Upper lobe of left lung (tissue), 6 donors: ENCODE measurements around the gene FOXP1. TPM values are rescaled to one million over a fixed set of nuclear protein-coding genes. Genes with fewer than 3 reads are reported as not detected.

Source experiments
- ATAC-seq, 2 donors: fragments of 200-7000 bp; cut with Tn5 transposase; one replicate each; pipeline ENCODE4 v1.9.1; 2022; ENCODE audit warnings: mild to moderate bottlenecking in 2 of 2, moderate library complexity in 2 of 2; ENCODE audit not compliant: low FRiP score in 2 of 2
- DNase-seq, 2 donors: peaks; one replicate each; pipeline ENCODE4 v3.0.0-alpha.2; 2019 to 2020
- H3K27ac ChIP-seq, 4 donors: fragments of 200-600 bp; sonication (generic); one replicate each; pipeline ENCODE4 v1.5.1; 2016 to 2019
- H3K27me3 ChIP-seq, 4 donors: fragments of 200-600 bp; sonication (generic); one replicate each; pipeline ENCODE4 v1.5.1; 2017 to 2019
- H3K36me3 ChIP-seq, 4 donors: fragments of 200-600 bp; sonication (generic); one replicate each; pipeline ENCODE4 v1.5.1; 2016 to 2019
- H3K4me1 ChIP-seq, 4 donors: fragments of 200-600 bp; sonication (generic); one replicate each; pipeline ENCODE4 v1.5.1; 2018 to 2019
- H3K4me3 ChIP-seq, 4 donors: fragments of 200-600 bp; sonication (generic); one replicate each; pipeline ENCODE4 v1.5.1; 2017 to 2019; ENCODE audit warnings: mild to moderate bottlenecking in 2 of 4, moderate library complexity in 1 of 4
- H3K9me3 ChIP-seq, 4 donors: fragments of 200-600 bp; sonication (generic); one replicate each; pipeline ENCODE4 v1.5.1; 2018 to 2019
- EP300 ChIP-seq, 4 donors: sonication (generic); formaldehyde crosslinking; IDR thresholded peaks; one replicate each; pipeline ENCODE4 v1.5.1; 2017; ENCODE audit warnings: antibody characterized with exemption in 4 of 4, control low read depth in 2 of 4
- POLR2A ChIP-seq, 4 donors: fragments of 450-650 bp; IDR thresholded peaks; one replicate each; pipeline ENCODE4 v1.5.1; 2016 to 2017; ENCODE audit warnings: antibody characterized with exemption in 4 of 4, mild to moderate bottlenecking in 2 of 4
- POLR2AphosphoS5 ChIP-seq, 2 donors: sonication (generic); formaldehyde crosslinking; IDR thresholded peaks; one replicate each; pipeline ENCODE4 v1.5.1; 2017; ENCODE audit warnings: antibody characterized with exemption in 2 of 2
- WGBS, 2 donors: methylation state at CpG; one replicate each; pipeline ENCODE4 v1.1.5; 2017 to 2018; 5-methylcytosine and 5-hydroxymethylcytosine counted together
- total RNA-seq, 6 donors: library from RNA; depleted of rRNA in 4 of 6; stranded (reverse); fragments of >200 nt in 4 of 6; gene quantifications; one replicate each; pipeline versions ENCODE4 v1.1.0 to v1.2.1, GENCODE V29; 2016 to 2021
- TF ChIP-seq, protein P1 (sequence below), 6 experiments: fragments of 450-650 bp in 4 of 6; fragments of 200-600 bp in 2 of 6; sonication (generic) in 2 of 6; IDR thresholded peaks; one replicate each; pipeline ENCODE4 v1.5.1; 2016 to 2019; ENCODE audit warnings: antibody characterized with exemption in 6 of 6
- donor health status: DM: no; HTN: no; CAD: no; lungs with moderate emphysema.
- donor health status: DM: no; HTN: yes; CAD: no; lungs with severe emphysema.

The FOXP1 gene
- total RNA-seq, 6 donors from 2014 or later: 103 to 248 (median 134) TPM

DNA sequence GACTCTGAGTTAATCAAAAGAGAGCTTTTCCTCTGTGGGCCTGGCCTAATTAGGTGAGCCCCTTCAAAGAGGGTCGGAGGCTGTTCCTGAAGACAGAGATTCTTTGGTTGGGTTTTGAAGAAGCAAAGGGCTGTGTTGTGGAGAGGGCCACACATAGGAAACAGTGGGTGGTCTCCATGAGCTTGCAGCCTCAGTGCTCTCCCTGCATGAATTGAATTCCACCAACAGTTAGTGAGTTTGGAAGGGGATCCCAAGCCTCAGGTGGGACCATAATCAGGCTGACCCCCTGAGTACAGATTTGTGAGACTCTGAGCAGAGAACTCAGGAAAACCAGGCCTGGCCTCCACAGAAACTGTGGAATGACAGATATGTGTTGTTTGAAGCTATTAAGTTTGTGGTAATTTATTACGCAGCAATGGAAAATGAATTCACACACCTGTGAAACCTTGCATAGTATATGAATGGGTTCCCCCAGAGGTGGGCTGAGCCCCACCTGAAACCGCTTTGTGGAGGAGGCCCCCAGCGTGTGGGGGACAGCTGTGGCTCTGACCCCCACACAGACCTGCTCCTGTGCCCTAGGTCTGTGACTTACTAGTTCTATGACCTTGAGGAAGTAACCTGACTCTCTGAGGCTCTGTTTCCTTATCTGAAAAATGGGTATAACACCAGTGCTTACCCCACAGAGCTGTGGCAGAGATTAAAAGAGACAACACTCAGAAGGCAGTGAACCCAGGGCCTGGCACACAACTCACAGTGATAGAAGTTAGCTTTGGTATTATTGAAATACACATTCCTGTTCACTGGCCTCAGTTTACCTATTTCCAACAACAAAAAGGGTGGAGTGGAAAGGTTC, 431.3 kb downstream of the FOXP1 start:
- H3K27ac ChIP-seq: no peak overlapping the region
- H3K36me3 ChIP-seq: no peaks in the 10 kb centered on the region
- H3K4me1 ChIP-seq: peaks cover 0 to 6% (median 0%) of the 10 kb centered on the region in 4 donors
- H3K9me3 ChIP-seq: no peaks in the 10 kb centered on the region
- no peak for ATAC-seq
- DNase-seq: no peak
- 79 to 80% methylated on average over 1 to 4 of the region's 4 CpGs for WGBS, 2 donors
- no peak overlapping the region for H3K4me3 ChIP-seq
- no peaks in the 10 kb centered on the region for H3K27me3 ChIP-seq
- TF ChIP-seq POLR2A (IDR thresholded peaks at IDR 0.05) (no peak), EP300 (IDR thresholded peaks at IDR 0.05) (no peak), POLR2AphosphoS5 (IDR thresholded peaks at IDR 0.05) (no peak)
- TF ChIP-seq, protein P1, sequence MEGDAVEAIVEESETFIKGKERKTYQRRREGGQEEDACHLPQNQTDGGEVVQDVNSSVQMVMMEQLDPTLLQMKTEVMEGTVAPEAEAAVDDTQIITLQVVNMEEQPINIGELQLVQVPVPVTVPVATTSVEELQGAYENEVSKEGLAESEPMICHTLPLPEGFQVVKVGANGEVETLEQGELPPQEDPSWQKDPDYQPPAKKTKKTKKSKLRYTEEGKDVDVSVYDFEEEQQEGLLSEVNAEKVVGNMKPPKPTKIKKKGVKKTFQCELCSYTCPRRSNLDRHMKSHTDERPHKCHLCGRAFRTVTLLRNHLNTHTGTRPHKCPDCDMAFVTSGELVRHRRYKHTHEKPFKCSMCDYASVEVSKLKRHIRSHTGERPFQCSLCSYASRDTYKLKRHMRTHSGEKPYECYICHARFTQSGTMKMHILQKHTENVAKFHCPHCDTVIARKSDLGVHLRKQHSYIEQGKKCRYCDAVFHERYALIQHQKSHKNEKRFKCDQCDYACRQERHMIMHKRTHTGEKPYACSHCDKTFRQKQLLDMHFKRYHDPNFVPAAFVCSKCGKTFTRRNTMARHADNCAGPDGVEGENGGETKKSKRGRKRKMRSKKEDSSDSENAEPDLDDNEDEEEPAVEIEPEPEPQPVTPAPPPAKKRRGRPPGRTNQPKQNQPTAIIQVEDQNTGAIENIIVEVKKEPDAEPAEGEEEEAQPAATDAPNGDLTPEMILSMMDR (IDR thresholded peaks at IDR 0.05): no peak

GRCh38 chr3:71149959-71150954, 433.3 kb downstream of the FOXP1 start:
- no peaks in the 10 kb centered on the region for H3K27me3 ChIP-seq
- 71 to 72% methylated on average over 14 of the region's 14 CpGs for WGBS, 2 donors

GRCh38 chr3:71148455-71149060, 435.0 kb downstream of the FOXP1 start:
- Histone ChIP-seq H3K27ac (no peak overlapping the region), H3K4me3 (no peak overlapping the region), H3K4me1 (peaks cover 0 to under 1% (median 0%) of the 10 kb centered on the region in 4 donors), H3K27me3 (no peaks in the 10 kb centered on the region), H3K36me3 (no peaks in the 10 kb centered on the region), H3K9me3 (no peaks in the 10 kb centered on the region)
- WGBS, 2 donors: 36 to 68% methylated on average over 1 of the region's 1 CpG
- TF ChIP-seq, protein P1 (IDR thresholded peaks at IDR 0.05): no peak
- TF ChIP-seq POLR2A (IDR thresholded peaks at IDR 0.05) (no peak), POLR2AphosphoS5 (IDR thresholded peaks at IDR 0.05) (no peak), EP300 (IDR thresholded peaks at IDR 0.05) (no peak)
- no peak for ATAC-seq
- DNase-seq: no peak

More at GRCh38 chr3:71149959-71150954, 433.3 kb downstream of the FOXP1 start:
- H3K4me1 ChIP-seq: peaks cover 0 to 6% (median 0%) of the 10 kb centered on the region in 4 donors
- no peak overlapping the region for H3K27ac ChIP-seq
- H3K4me3 ChIP-seq: no peak overlapping the region
- DNase-seq (no peak), ATAC-seq (no peak)
- TF ChIP-seq, protein P1 (IDR thresholded peaks at IDR 0.05): no peak
- no peak for TF ChIP-seq POLR2A (IDR thresholded peaks at IDR 0.05)
- TF ChIP-seq POLR2AphosphoS5 (IDR thresholded peaks at IDR 0.05): no peak
- TF ChIP-seq EP300 (IDR thresholded peaks at IDR 0.05): no peak
- H3K36me3 ChIP-seq: no peaks in the 10 kb centered on the region
- H3K9me3 ChIP-seq: no peaks in the 10 kb centered on the region

GRCh38 chr3:71146673-71147072, 436.9 kb downstream of the FOXP1 start:
- no peak overlapping the region for H3K27ac ChIP-seq
- no peaks in the 10 kb centered on the region for H3K9me3 ChIP-seq
- H3K36me3 ChIP-seq: no peaks in the 10 kb centered on the region
- no peak for ATAC-seq
- 83 to 84% methylated on average over 11 of the region's 11 CpGs for WGBS, 2 donors
- TF ChIP-seq EP300 (IDR thresholded peaks at IDR 0.05) (no peak), POLR2AphosphoS5 (IDR thresholded peaks at IDR 0.05) (no peak), POLR2A (IDR thresholded peaks at IDR 0.05) (no peak)
- TF ChIP-seq, protein P1 (IDR thresholded peaks at IDR 0.05): no peak
- H3K4me1 ChIP-seq: no peaks in the 10 kb centered on the region
- no peak overlapping the region for H3K4me3 ChIP-seq
- peak in 1 of 2 donors; percentile 17 for DNase-seq
- H3K27me3 ChIP-seq: no peaks in the 10 kb centered on the region
